ENCODE measurements around the gene ID4. TPM values are rescaled to one million over a fixed set of nuclear protein-coding genes. Genes with fewer than 3 reads are reported as not detected.

ID4 gene
- total RNA-seq, result not detected

DNA sequence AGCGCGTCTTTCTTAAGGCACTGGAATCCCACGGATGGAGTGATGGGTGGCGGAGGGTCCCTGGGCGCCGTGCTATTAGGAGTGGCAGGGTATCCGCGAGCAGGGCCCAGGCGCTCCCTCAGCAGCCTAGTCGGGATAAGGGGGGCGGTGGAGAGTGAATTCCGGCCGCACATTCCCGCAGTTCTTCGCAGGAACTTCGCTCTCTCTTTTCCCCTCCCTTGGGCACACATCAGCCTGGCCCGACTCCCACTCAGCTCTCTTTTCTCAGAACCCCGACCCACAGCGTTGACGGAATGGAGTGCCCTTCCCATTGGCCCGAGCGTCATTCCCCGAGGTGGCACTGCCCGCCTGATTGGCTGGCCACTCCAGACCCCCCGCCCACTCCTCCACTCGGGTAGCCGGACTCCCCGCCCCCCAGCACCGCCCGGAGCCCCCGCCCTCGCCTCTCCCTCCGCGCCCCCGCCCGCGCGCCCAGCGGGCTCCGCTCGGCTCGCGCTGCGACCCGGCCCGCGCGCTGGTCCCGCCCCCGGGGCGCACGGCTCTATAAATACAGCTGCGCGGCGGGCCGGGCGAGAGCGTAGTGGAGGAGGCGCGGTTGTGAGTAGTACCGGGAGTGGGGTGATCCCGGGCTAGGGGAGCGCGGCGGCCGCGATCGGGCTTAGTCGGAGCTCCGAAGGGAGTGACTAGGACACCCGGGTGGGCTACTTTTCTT lies at the start of gene ID4:
Gene ID4, plus strand, starts transcription at position 572 of the 712 bp plus-strand sequence. CDS start 385 bp downstream, outside the sequence.
- Mint-ChIP-seq H3K4me3 (no peak within 1 kb of the TSS), H3K36me3 (peaks cover 6% of the 10 kb centered on the region), H3K27me3 (peaks cover 48% of the 10 kb centered on the region), H3K9me3 (ENCODE audit: low read depth) (peaks cover 6% of the 10 kb centered on the region), H3K4me1 (peaks cover 6% of the 10 kb centered on the region), H3K27ac (peak within 1 kb of the TSS; percentile 24)
- ATAC-seq (no peak), DNase-seq (no peak)
- CTCF ChIA-PET, result no interaction called here

DNA sequence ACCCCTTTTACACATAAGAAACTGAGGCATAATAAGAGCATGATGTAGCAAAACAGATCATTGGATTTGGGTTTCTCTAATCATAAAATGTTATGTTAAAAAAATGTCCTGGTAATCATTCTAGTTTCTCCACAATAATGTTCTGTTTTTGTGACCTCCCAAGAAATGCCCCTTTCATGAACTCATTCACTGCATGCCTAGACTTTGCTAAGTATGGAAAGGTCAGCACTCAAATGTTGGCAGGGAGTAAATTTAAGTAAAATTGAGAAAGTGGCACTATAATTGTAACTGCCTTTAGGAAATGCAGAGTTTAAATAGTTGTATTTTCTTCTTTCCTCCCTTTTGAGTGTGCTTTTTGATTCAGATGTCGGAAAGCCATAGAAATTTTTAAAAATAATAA lies 48.5 kb upstream of the ID4 start:
- no peak for DNase-seq
- CTCF ChIA-PET, result no interaction called here
- Mint-ChIP-seq H3K27me3 (no peaks in the 10 kb centered on the region), H3K4me3 (no peak overlapping the region), H3K4me1 (no peaks in the 10 kb centered on the region), H3K27ac (no peak overlapping the region), H3K9me3 (ENCODE audit: low read depth) (no peaks in the 10 kb centered on the region), H3K36me3 (no peaks in the 10 kb centered on the region)
- no peak for ATAC-seq

- ATAC-seq (no peak), DNase-seq (no peak)
- H3K36me3 Mint-ChIP-seq, result no peaks in the 10 kb centered on the region
- CTCF ChIA-PET, result no interaction called here
- no peaks in the 10 kb centered on the region for H3K4me1 Mint-ChIP-seq
- no peak overlapping the region for H3K27ac Mint-ChIP-seq
- no peak overlapping the region for H3K4me3 Mint-ChIP-seq
- no peaks in the 10 kb centered on the region for H3K9me3 Mint-ChIP-seq (ENCODE audit: low read depth)
- H3K27me3 Mint-ChIP-seq, result no peaks in the 10 kb centered on the region
Observed at GRCh38 chr6:19789100-19789803, 47.9 kb upstream of the ID4 start.

DNA sequence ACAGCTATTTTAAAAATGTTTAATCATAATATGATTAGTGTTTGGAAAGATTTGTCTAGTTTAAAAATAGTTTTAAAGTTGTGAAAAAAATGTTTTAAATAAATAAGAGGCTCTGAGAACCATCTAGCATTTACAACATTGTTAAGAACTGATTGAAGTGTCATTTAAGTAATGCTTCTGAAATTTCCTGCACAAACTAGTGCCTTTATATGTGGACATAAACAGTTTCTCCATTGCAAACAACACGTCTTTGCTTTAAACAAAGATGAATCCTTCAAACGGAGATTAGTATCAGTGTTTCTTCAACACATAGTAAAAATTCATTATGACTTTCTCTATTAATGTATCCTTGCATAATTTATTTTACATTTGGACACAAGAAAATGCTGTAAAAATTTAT lies 45.9 kb upstream of the ID4 start:
- no peak for ATAC-seq
- Mint-ChIP-seq H3K27ac (no peak overlapping the region), H3K36me3 (no peaks in the 10 kb centered on the region), H3K27me3 (no peaks in the 10 kb centered on the region), H3K4me3 (no peak overlapping the region), H3K9me3 (ENCODE audit: low read depth) (no peaks in the 10 kb centered on the region), H3K4me1 (no peaks in the 10 kb centered on the region)
- CTCF ChIA-PET, result no interaction called here
- no peak for DNase-seq

- Mint-ChIP-seq H3K27ac (no peak overlapping the region), H3K9me3 (ENCODE audit: low read depth) (no peaks in the 10 kb centered on the region), H3K36me3 (no peaks in the 10 kb centered on the region), H3K4me1 (no peaks in the 10 kb centered on the region), H3K4me3 (no peak overlapping the region), H3K27me3 (no peaks in the 10 kb centered on the region)
- DNase-seq (no peak), ATAC-seq (no peak)
- CTCF ChIA-PET, result no interaction called here
Observed at GRCh38 chr6:19795211-19795610, 42.0 kb upstream of the ID4 start.

GRCh38 chr6:19796452-19796851 lies 40.7 kb upstream of the ID4 start:
- ATAC-seq, result no peak
- DNase-seq, result no peak
- Mint-ChIP-seq H3K9me3 (ENCODE audit: low read depth) (no peaks in the 10 kb centered on the region), H3K4me3 (no peak overlapping the region), H3K27me3 (no peaks in the 10 kb centered on the region), H3K27ac (no peak overlapping the region), H3K36me3 (no peaks in the 10 kb centered on the region), H3K4me1 (no peaks in the 10 kb centered on the region)
- CTCF ChIA-PET, result no interaction called here

DNA sequence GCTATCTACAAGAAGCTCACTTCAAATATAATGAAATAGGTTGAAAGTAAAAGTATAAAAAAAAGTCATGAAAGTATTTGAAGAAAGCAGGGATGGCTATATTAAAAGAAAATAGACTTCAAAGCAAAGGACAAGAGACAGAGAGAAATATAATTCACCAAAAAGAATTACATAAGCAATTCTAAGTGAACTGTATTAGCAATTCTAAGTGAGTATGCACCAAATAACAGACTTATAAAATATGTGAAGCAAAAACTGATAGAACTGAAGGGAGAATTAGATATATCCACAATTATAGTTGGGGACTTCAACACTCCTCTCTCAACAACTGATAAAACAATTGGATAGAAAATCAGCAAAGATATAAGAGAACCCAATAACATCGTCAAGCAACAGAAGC lies 38.8 kb upstream of the ID4 start:
- CTCF ChIA-PET, result no interaction called here
- no peaks in the 10 kb centered on the region for H3K4me1 Mint-ChIP-seq
- no peaks in the 10 kb centered on the region for H3K9me3 Mint-ChIP-seq (ENCODE audit: low read depth)
- ATAC-seq, result no peak
- no peak overlapping the region for H3K27ac Mint-ChIP-seq
- peaks cover 1% of the 10 kb centered on the region for H3K27me3 Mint-ChIP-seq
- DNase-seq, result no peak
- H3K4me3 Mint-ChIP-seq, result no peak overlapping the region
- H3K36me3 Mint-ChIP-seq, result no peaks in the 10 kb centered on the region

GRCh38 chr6:19802656-19803055 lies 34.5 kb upstream of the ID4 start:
- Mint-ChIP-seq H3K4me1 (peaks cover 8% of the 10 kb centered on the region), H3K9me3 (ENCODE audit: low read depth) (no peaks in the 10 kb centered on the region)

DNA sequence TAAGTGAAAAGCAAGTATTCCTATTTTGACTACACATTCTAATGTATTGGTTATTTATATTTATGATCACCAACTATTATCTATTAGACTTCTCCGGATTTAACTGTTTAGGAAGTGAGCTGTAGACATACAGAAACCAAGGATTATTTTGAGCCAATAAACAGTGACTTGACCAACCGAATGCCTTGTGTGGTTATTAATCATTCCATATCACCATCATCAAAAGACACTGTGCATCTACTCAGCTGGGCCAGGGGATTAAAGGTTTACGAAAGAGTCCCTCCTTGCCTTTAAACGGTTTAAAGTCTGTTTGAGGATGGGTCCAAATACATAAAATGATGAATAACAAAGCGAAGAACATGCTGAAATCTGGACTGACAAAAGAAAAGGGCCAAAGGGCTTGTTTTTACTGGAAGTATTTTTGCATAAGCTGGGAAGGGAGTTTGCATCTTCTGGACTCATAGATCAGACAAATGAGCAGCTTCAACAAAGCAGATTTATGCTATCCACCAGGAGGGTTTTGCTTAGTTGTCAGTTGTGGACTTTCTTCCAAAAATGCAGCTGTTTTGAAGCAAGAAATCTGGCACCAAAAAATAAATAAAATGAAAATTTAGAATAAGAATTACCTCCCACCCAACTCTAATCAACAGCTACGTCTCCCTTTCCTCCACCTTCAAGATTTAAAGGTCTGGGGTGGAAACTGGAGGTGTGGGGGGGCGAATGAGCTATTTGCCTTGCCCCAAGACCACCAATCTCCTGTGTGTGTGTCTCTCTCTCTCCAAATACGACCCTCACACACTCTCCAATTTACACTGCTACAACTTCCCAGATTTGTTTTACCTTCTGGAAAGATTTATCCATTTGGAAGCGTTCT lies 33.6 kb upstream of the ID4 start:
- no peak for ATAC-seq
- CTCF ChIA-PET, result no interaction called here
- no peaks in the 10 kb centered on the region for H3K36me3 Mint-ChIP-seq
- no peak overlapping the region for H3K27ac Mint-ChIP-seq
- H3K9me3 Mint-ChIP-seq (ENCODE audit: low read depth), result no peaks in the 10 kb centered on the region
- H3K4me1 Mint-ChIP-seq, result peaks cover 8% of the 10 kb centered on the region
- peaks cover 23% of the 10 kb centered on the region for H3K27me3 Mint-ChIP-seq
- no peak for DNase-seq
- no peak overlapping the region for H3K4me3 Mint-ChIP-seq

More at GRCh38 chr6:19802656-19803055, 34.5 kb upstream of the ID4 start:
- no peak for ATAC-seq
- Mint-ChIP-seq H3K4me3 (no peak overlapping the region), H3K36me3 (no peaks in the 10 kb centered on the region), H3K27ac (no peak overlapping the region), H3K27me3 (peaks cover 23% of the 10 kb centered on the region)
- DNase-seq, result no peak
- CTCF ChIA-PET, result no interaction called here

DNA sequence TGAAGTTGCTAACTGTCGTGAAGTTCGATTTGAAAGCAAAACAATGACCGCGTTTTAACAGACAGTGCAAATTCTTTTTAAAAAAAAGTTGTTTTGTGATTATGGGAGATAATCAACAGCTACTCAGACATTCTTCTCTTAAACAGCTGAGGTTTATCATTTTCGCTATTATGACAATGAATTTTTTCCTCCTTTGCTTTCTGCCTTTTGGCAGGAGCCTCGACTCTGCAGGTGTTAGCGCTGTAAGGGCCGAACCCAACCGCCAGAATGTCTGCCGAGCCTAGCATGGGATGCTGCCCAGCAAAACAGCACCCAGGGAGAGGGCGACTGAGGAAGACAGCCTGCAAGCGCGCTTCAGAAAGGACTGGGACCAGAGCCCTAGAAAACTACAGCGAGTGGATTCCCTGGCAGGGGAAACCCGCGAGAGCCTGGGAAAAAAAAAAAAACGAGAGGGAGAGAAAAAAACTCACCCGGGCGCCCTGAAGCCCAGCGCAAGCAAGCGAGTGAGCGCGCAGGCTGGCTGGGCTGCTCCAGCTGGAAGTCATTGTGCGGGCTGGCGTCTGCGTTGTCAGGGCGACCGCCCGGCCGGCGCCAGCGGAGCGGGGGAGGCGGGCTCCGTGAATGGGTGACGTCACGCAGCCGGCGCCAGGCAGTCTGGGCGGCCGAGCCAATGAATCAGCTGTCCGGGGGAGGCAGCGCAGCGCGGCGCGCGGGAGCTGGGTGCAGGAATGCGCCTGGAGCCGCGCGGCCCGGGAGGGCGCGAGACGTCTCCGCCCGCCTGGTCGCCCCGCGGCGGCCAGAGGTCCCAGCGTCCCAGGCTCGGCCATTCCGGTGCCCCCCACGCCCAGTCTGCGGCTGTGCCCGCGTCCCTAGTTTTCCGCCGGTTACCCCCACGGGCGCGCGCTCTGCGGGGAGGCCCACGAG lies 32.7 kb upstream of the ID4 start:
- Mint-ChIP-seq H3K27me3 (peaks cover 23% of the 10 kb centered on the region), H3K36me3 (no peaks in the 10 kb centered on the region), H3K9me3 (ENCODE audit: low read depth) (no peaks in the 10 kb centered on the region), H3K27ac (no peak overlapping the region), H3K4me3 (peak overlapping the region; percentile 55), H3K4me1 (peaks cover 8% of the 10 kb centered on the region)
- peak; percentile 72 for DNase-seq
- ATAC-seq, result peak; percentile 93
- CTCF ChIA-PET, result interaction anchor here (0.7 kb wide), 1 partner anchor 322 kb away, joined by 3 read pairs; no protein-coding TSS in a partner anchor

- no peak for ATAC-seq
- H3K9me3 Mint-ChIP-seq (ENCODE audit: low read depth), result no peaks in the 10 kb centered on the region
- peak overlapping the region; percentile 55 for H3K4me3 Mint-ChIP-seq
- H3K27me3 Mint-ChIP-seq, result peaks cover 23% of the 10 kb centered on the region
- DNase-seq, result no peak
- CTCF ChIA-PET, result interaction anchor here (0.7 kb wide), 1 partner anchor 321 kb away, joined by 3 read pairs; no protein-coding TSS in a partner anchor
- H3K4me1 Mint-ChIP-seq, result peaks cover 8% of the 10 kb centered on the region
- H3K36me3 Mint-ChIP-seq, result no peaks in the 10 kb centered on the region
- peak overlapping the region; percentile 29 for H3K27ac Mint-ChIP-seq
Observed at GRCh38 chr6:19805129-19805481, 32.1 kb upstream of the ID4 start.

DNA sequence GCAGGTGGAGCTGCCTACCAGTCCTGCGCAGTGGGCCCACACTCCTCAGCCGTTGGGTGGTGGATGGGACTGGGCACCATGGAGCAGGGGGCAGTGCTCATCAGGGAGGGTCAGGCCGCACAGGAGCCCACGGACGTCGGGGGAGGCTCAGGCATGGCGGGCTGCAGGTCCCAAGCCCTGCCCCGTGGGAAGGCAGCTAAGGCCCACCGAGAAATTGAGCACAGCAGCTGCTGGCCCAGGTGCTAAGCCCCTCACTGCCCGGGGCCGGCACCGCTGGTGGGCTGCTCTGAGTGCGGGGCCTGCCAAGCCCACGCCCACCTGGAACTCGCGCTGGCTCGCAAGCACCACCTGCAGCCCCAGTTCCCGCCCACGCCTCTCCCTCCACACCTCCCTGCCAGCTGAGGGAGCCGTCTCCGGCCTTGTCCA lies 30.2 kb upstream of the ID4 start:
- no peak overlapping the region for H3K27ac Mint-ChIP-seq
- ATAC-seq (no peak), DNase-seq (no peak)
- peaks cover 23% of the 10 kb centered on the region for H3K27me3 Mint-ChIP-seq
- H3K4me1 Mint-ChIP-seq, result peaks cover 8% of the 10 kb centered on the region
- CTCF ChIA-PET, result no interaction called here
- no peaks in the 10 kb centered on the region for H3K9me3 Mint-ChIP-seq (ENCODE audit: low read depth)
- H3K36me3 Mint-ChIP-seq, result no peaks in the 10 kb centered on the region
- H3K4me3 Mint-ChIP-seq, result no peak overlapping the region

Measured in activated CD8-positive, alpha-beta memory T cell treated with anti-CD3 and anti-CD28 coated beads, Interleukin-2, amount 10 ng/mL, durations not matched to agents 7 days and 5 days (primary cell).